Measurements from ENCODE around the gene RBM39. TPM values are rescaled to one million over a fixed set of nuclear protein-coding genes. Genes with fewer than 3 reads are reported as not detected.
A peak's percentile ranks its signal among the peaks of the same experiment; 100 is the strongest.

RBM39 gene
- total and polyA plus RNA-seq, 9 of the 15 experiments (the other 6 are each of a cell fraction or from before 2014, with no cell fraction given): 143 to 319 (median 228) TPM

GRCh38 chr20:35756404-35756803 lies 14.3 kb upstream of the RBM39 start:
- H3K79me2 ChIP-seq (ENCODE audit: control insufficient read depth, insufficient read depth, low read length): no peaks in the 10 kb centered on the region
- in situ Hi-C loops (cut with MboI) (no loop called here), intact Hi-C loops (cut with micrococcal nuclease) (no loop called here)
- ChIA-PET CTCF (ENCODE audit: low intra/inter-chr PET ratio) (no interaction called here), POLR2A (interaction anchor here (5.4 kb wide), 1 partner anchor 13 kb away, joined by 46 read pairs; the partner anchor contains the start of gene RBM39)
- H3K27me3 ChIP-seq (ENCODE audit: control insufficient read depth in 2 of 2, insufficient read depth in 2 of 2, low read length in 2 of 2): no peaks in the 10 kb centered on the region
- no TSS peak for BruUV-seq (replicated peaks)
- no peak for FAIRE-seq
- peaks cover 0 to 4% of the 10 kb centered on the region in 2 experiments; a peak in 2 of 5 replicates for H3K4me1 ChIP-seq (replicated peaks in 1 of 2; ENCODE audit: control insufficient read depth in 2 of 2, insufficient read depth in 2 of 2, low read length in 2 of 2)
- no peak for DNase-seq (ENCODE audit: extremely low read depth in 1 of 4, low spot score in 3 of 4)
- TF ChIP-seq SMAD1 (IDR thresholded peaks at IDR 0.05; ENCODE audit: low read depth, low read length, partially characterized antibody): no peak
- TF ChIP-seq DEAF1 (CRISPR knock-in tag; IDR thresholded peaks at IDR 0.05): no peak
- no peak for TF ChIP-seq ZNF780A (CRISPR knock-in tag; IDR thresholded peaks at IDR 0.05)
- no peak for TF ChIP-seq RBM14 (IDR thresholded peaks at IDR 0.05; ENCODE audit: borderline replicate concordance, insufficient read depth, low read depth, low read length)
- no peak overlapping the region for H3K4me3 ChIP-seq
- H3K9me3 ChIP-seq (replicated peaks; ENCODE audit: control insufficient read depth, insufficient read depth, low read depth, low read length): no peaks in the 10 kb centered on the region
- H3K36me3 ChIP-seq (ENCODE audit: control insufficient read depth, insufficient read depth, low read length): no peaks in the 10 kb centered on the region
- 37% methylated on average over 4 of the region's 4 CpGs for WGBS (ENCODE audit: insufficient coverage, low coverage, missing lambda C conversion rate)
- 0 out of 2 replicates have a peak overlapping the region, but pooled peaks have one; percentile 49 for H2AFZ ChIP-seq (ENCODE audit: low read depth, low read length)
- H3K27ac ChIP-seq (ENCODE audit: extremely low read depth, low read depth, low read length): no peak overlapping the region
- no peaks in the 10 kb centered on the region for H4K20me1 ChIP-seq (replicated peaks; ENCODE audit: control insufficient read depth, insufficient read depth, low read length)
- no peak for ATAC-seq
- no peaks in the 10 kb centered on the region for H3K9me1 ChIP-seq (ENCODE audit: control insufficient read depth, insufficient read depth, low read length)
- no peak overlapping the region for H3K4me2 ChIP-seq (ENCODE audit: insufficient read depth, low read length)
- no peak overlapping the region for H3K9ac ChIP-seq (ENCODE audit: insufficient read depth in 1 of 2, low read depth in 2 of 2, low read length in 2 of 2)
